Heart left ventricle (tissue), 16 donors: ENCODE results near the gene ACAA2. TPM values are rescaled to one million over a fixed set of nuclear protein-coding genes. Genes with fewer than 3 reads are reported as not detected.

Experiments used
- ATAC-seq, 4 donors: fragments of 200-7000 bp; cut with Tn5 transposase; one replicate each; pipeline ENCODE4 v1.9.1; 2020 to 2022; ENCODE audit warnings: moderate library complexity in 4 of 4, mild to moderate bottlenecking in 3 of 4, moderate number of reproducible peaks in 1 of 4
- DNase-seq, 5 donors: peaks; one replicate each; pipeline ENCODE4 v3.0.0-alpha.2; 2020
- H3K27ac ChIP-seq, 12 donors: fragments of 200-600 bp; sonication (generic) in 4 of 12; one replicate each; pipeline versions ENCODE4 v1.5.0 to v1.8.0; 2016 to 2022; ENCODE audit warnings: mild to moderate bottlenecking in 2 of 12
- H3K27me3 ChIP-seq, 9 donors: fragments of 200-600 bp; sonication (generic) in 2 of 9; one replicate each; pipeline versions ENCODE4 v1.5.1 to v1.8.0; 2016 to 2022; ENCODE audit warnings: mild to moderate bottlenecking in 3 of 9
- H3K36me3 ChIP-seq, 9 donors: fragments of 200-600 bp; sonication (generic) in 2 of 9; one replicate each; pipeline versions ENCODE4 v1.5.0 to v1.8.0; 2018 to 2022; ENCODE audit warnings: mild to moderate bottlenecking in 2 of 9
- H3K4me1 ChIP-seq, 12 donors: fragments of 200-600 bp; sonication (generic) in 4 of 12; one replicate each; pipeline versions ENCODE4 v1.5.0 to v1.8.0; 2016 to 2022; ENCODE audit warnings: mild to moderate bottlenecking in 3 of 12
- H3K4me3 ChIP-seq, 12 donors: fragments of 200-600 bp; sonication (generic) in 4 of 12; one replicate each; pipeline versions ENCODE4 v1.5.0 to v1.8.0; 2017 to 2022; ENCODE audit warnings: mild to moderate bottlenecking in 9 of 12, moderate library complexity in 4 of 12
- H3K9me3 ChIP-seq, 12 donors: fragments of 200-600 bp; sonication (generic) in 4 of 12; one replicate each; pipeline versions ENCODE4 v1.5.0 to v1.8.0; 2016 to 2022; ENCODE audit warnings: mild to moderate bottlenecking in 1 of 12
- POLR2A ChIP-seq, 2 donors: fragments of 450-650 bp; IDR thresholded peaks; one replicate each; pipeline ENCODE4 v1.6.1; 2017; ENCODE audit warnings: antibody characterized with exemption in 2 of 2, mild to moderate bottlenecking in 2 of 2, moderate library complexity in 2 of 2
- WGBS, 4 donors: extraction: QIAGEN DNeasy Blood & Tissue Kit in 2 of 4; methylation state at CpG; one replicate each; pipeline versions ENCODE4 v1.1.5 to v1.1.7; 2013 to 2018; 5-methylcytosine and 5-hydroxymethylcytosine counted together
- intact Hi-C, 10 donors: fragments of 100-400 bp; cut with DNase I; formaldehyde crosslinking; loops; one replicate each; pipeline versions ENCODE4 v1.11.1 to v1.14.2; 2022
- polyA plus RNA-seq, 2 donors: library from polyadenylated mRNA; stranded (reverse); fragments of 200-250 nt; gene quantifications; one replicate each; pipeline ENCODE4 v1.2.3, GENCODE V29; 2013
- total RNA-seq, 9 donors: library from RNA; depleted of rRNA in 2 of 9; stranded (reverse); fragments of >200 nt in 2 of 9; fragmentation: NEBNext Ultra II Directional in 3 of 9; extraction: Animal tissue kit (Norgen Biotek cat#: 25700) in 3 of 9; gene quantifications; one replicate each; pipeline versions ENCODE4 v1.1.0 to v1.2.4, GENCODE V29; 2016 to 2023
- TF ChIP-seq, protein P1 (sequence below), 12 donors: fragments of 200-600 bp; sonication (generic) in 4 of 12; IDR thresholded peaks; one replicate each; pipeline versions ENCODE4 v1.5.0 to v1.8.0; 2018 to 2022; ENCODE audit warnings: antibody characterized with exemption in 12 of 12, mild to moderate bottlenecking in 5 of 12
- donor health status: ischemic (EF 13 %, LVEDD 7.1; RV severe dilation, severe dysfunction).
- donor health status: healthy with polysubstance abuse.
- donor health status: DM: no; HTN: yes; CAD: no.
- donor health status: DM: no; HTN: no; CAD: no.
- donor health status: ischemic (EF 25% LVEDD 6.9; RV normal size, moderate dysfunction).
- donor health status: ischemic (EF 25% LVEDD 5.7; RV mildly dilated, moderate dysfunction).
- donor health status: healthy.
- donor health status: DM: yes; HTN: yes; CAD: no.
- donor health status: ischemic (EF 35%, LVEDD 5.7; RV mildly dilated, moderate dysfunction).
- donor health status: nonischemic (EF 11% LVEDD 7.7; RV severe dilation, severe dysfunction).
- donor health status: DM: yes; HTN: yes; CAD: no.
- donor health status: PGD.
- donor health status: ischemic (EF 29% LVEDD 5.4; RV normal size, mild dysfunction).
- donor health status: nonischemic (EF 23%, LVEDD 6.1; RV moderate dilation, normal function).

ACAA2 gene
- total and polyA plus RNA-seq, 11 donors = 129 to 379 (median 221) TPM

DNA sequence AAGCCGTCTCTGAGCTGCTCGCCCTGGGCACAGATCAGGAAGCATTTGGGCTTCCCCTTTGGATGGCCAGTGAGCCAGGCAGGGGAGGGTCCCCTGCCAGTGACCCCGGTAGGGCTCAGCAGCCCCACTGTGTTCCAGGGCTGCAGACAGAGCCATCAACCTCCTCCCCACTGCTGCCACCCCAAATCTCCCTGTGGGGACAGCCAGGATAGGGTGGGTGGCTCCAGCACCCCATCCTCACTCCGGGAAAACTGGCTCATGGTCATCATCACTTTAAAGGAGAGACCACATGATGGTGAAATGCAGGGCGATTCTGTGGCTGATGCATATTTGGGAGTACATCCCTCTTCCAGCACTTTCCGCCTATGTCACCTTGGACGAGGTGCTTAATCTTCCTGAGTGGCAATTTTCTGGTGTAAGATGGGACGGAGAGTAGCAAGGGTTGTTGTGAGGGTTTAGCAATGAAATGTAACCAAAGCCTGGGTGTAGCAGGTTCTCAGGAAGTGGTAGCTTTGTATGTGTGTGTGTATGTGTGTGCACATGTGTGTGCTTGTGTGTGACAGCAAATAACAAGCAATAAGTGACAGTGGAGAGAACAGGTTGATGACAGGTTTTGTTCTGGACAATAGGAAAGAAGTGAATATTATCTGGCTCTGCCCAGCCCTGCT is 61.8 kb downstream of the ACAA2 start:
- H3K27ac ChIP-seq = no peak overlapping the region
- no peak for DNase-seq
- no peak overlapping the region for H3K4me3 ChIP-seq
- H3K36me3 ChIP-seq = no peaks in the 10 kb centered on the region
- no peak for TF ChIP-seq POLR2A (IDR thresholded peaks at IDR 0.05)
- TF ChIP-seq, protein P1, sequence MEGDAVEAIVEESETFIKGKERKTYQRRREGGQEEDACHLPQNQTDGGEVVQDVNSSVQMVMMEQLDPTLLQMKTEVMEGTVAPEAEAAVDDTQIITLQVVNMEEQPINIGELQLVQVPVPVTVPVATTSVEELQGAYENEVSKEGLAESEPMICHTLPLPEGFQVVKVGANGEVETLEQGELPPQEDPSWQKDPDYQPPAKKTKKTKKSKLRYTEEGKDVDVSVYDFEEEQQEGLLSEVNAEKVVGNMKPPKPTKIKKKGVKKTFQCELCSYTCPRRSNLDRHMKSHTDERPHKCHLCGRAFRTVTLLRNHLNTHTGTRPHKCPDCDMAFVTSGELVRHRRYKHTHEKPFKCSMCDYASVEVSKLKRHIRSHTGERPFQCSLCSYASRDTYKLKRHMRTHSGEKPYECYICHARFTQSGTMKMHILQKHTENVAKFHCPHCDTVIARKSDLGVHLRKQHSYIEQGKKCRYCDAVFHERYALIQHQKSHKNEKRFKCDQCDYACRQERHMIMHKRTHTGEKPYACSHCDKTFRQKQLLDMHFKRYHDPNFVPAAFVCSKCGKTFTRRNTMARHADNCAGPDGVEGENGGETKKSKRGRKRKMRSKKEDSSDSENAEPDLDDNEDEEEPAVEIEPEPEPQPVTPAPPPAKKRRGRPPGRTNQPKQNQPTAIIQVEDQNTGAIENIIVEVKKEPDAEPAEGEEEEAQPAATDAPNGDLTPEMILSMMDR (IDR thresholded peaks at IDR 0.05) = no peak
- intact Hi-C loops = no loop called here
- WGBS, 4 donors = 63 to 70% (median 69%) methylated on average over 7 to 8 of the region's 8 CpGs
- H3K9me3 ChIP-seq = peaks cover 0 to 2% (median 0%) of the 10 kb centered on the region in 12 donors
- no peaks in the 10 kb centered on the region for H3K4me1 ChIP-seq
- H3K27me3 ChIP-seq = peaks cover 0 to 17% (median 0%) of the 10 kb centered on the region in 9 donors
- no peak for ATAC-seq

DNA sequence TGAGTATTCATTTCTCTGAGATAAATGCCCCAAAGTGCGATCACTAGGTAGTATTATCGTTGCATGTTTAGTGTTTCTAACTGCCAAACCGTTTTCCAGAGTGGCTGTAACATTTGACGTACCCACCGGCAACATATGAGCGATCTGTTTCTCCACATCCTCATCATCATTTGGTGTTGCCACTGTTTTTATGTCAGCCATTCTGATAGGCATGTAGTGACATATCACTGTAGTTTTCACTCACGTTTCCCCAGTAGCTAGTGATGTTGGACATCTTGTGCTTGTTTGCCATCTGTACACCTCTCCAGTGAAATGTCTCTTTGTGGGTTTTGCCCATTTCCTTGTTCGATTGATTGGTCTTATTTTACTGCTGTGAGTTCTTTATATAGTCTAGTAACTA is 63.8 kb downstream of the ACAA2 start:
- TF ChIP-seq POLR2A (IDR thresholded peaks at IDR 0.05) = no peak
- TF ChIP-seq, protein P1 (IDR thresholded peaks at IDR 0.05) = no peak
- intact Hi-C loops = loop anchor here in 1 of 10 donors (10.0 kb wide), 1 partner anchor 125 kb away; no protein-coding TSS in a partner anchor
- 72 to 80% (median 77%) methylated on average over 8 of the region's 8 CpGs for WGBS, 4 donors

DNA sequence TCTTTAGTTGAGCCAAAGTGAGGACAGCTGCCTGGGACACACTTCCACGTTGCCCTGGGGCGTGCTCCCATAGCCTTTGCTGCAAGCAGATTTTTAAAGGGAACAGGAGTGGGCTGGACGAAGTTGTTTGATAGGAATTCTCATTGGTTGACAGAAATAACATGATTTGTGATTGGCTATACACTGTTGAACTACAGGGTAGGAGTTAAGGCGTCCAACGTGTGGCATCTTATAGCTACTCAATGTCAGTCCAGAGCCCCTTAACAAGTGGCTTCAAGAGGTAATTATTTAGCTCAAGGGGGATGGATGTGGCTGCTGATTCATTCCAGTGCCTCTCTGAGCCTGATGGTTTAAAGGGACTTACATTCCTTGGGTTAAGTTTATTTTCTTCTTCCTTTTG is 65.5 kb downstream of the ACAA2 start:
- Histone ChIP-seq H3K27me3 (peaks cover 0 to 19% (median 2%) of the 10 kb centered on the region in 9 donors), H3K4me3 (no peak overlapping the region), H3K36me3 (no peaks in the 10 kb centered on the region), H3K4me1 (no peaks in the 10 kb centered on the region), H3K27ac (no peak overlapping the region), H3K9me3 (no peaks in the 10 kb centered on the region)
- WGBS, 4 donors = 42 to 62% (median 50%) methylated on average over 5 of the region's 5 CpGs
- intact Hi-C loops = loop anchor here in 1 of 10 donors (10.0 kb wide), 1 partner anchor 123 kb away; no protein-coding TSS in a partner anchor
- no peak for ATAC-seq
- DNase-seq = no peak
- TF ChIP-seq, protein P1 (IDR thresholded peaks at IDR 0.05) = no peak
- TF ChIP-seq POLR2A (IDR thresholded peaks at IDR 0.05) = no peak

More for the DNA sequence above, 63.8 kb downstream of the ACAA2 start:
- H3K4me3 ChIP-seq = no peak overlapping the region
- H3K9me3 ChIP-seq = peaks cover 0 to 2% (median 0%) of the 10 kb centered on the region in 12 donors
- H3K4me1 ChIP-seq = no peaks in the 10 kb centered on the region
- DNase-seq (no peak), ATAC-seq (no peak)
- H3K27me3 ChIP-seq = peaks cover 0 to 20% (median 5%) of the 10 kb centered on the region in 9 donors
- H3K36me3 ChIP-seq = no peaks in the 10 kb centered on the region
- H3K27ac ChIP-seq = no peak overlapping the region

DNA sequence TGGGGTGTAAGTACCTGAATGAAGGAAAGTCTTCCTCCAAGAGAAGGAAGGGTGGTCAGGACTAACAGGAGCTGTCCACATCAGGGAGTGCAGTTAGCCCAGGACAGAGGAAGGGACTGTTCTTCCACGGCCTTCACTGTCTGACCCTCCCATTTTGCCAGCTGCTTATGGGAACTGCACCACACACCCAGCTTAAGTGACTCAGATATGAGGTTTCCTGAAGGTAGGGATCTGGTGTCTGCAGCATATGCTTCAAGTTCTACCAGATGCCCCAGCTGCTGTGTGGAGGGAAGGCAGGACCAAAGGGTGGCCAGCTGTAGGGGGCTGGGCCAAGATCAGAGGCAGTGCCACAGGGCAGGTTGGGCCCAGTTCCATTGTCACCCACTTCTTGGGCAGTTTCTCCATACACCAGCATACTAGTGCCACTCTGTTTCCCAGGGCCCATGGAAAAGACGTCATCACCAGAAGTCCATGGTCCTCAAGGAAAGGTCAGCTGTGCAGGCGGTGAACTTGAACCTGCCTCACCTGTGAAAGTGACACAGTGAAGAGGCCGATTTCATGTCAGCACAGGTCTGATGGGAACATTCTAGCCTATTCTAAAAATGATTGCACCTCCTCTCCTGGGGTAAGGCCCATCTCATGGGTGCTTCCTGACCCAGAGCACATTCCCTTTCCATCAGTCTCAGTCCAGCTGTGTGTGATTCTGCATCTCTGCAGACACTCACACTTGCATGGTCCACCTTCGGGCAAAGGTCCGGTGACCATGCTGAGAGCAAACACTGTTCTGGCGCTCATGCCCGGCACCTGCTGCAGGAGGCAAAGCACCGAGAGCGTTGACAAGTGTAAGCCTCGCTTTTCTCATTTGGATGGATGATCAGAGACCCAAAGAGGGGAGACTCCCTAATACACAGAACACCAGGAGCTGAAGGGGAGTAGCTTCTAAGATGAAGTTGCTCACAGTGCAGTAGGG is 68.0 kb downstream of the ACAA2 start:
- intact Hi-C loops = loop anchor here in 1 of 10 donors (10.0 kb wide), 1 partner anchor 121 kb away; no protein-coding TSS in a partner anchor
- DNase-seq = no peak
- H3K36me3 ChIP-seq = no peaks in the 10 kb centered on the region
- no peaks in the 10 kb centered on the region for H3K4me1 ChIP-seq
- ATAC-seq = no peak
- peaks cover 0 to 12% (median 2%) of the 10 kb centered on the region in 9 donors for H3K27me3 ChIP-seq
- no peak overlapping the region for H3K27ac ChIP-seq
- WGBS, 4 donors = 90 to 92% (median 92%) methylated on average over 9 to 11 of the region's 11 CpGs
- no peaks in the 10 kb centered on the region for H3K9me3 ChIP-seq
- no peak overlapping the region for H3K4me3 ChIP-seq
- TF ChIP-seq, protein P1 (IDR thresholded peaks at IDR 0.05) = no peak
- no peak for TF ChIP-seq POLR2A (IDR thresholded peaks at IDR 0.05)
